ENCODE measurements around the gene PHACTR3. TPM values are rescaled to one million over a fixed set of nuclear protein-coding genes. Genes with fewer than 3 reads are reported as not detected.

PHACTR3 gene
- total and polyA plus RNA-seq, 2 donors (not counting 1 experiment from before 2014, with no cell fraction given) = not detected

DNA sequence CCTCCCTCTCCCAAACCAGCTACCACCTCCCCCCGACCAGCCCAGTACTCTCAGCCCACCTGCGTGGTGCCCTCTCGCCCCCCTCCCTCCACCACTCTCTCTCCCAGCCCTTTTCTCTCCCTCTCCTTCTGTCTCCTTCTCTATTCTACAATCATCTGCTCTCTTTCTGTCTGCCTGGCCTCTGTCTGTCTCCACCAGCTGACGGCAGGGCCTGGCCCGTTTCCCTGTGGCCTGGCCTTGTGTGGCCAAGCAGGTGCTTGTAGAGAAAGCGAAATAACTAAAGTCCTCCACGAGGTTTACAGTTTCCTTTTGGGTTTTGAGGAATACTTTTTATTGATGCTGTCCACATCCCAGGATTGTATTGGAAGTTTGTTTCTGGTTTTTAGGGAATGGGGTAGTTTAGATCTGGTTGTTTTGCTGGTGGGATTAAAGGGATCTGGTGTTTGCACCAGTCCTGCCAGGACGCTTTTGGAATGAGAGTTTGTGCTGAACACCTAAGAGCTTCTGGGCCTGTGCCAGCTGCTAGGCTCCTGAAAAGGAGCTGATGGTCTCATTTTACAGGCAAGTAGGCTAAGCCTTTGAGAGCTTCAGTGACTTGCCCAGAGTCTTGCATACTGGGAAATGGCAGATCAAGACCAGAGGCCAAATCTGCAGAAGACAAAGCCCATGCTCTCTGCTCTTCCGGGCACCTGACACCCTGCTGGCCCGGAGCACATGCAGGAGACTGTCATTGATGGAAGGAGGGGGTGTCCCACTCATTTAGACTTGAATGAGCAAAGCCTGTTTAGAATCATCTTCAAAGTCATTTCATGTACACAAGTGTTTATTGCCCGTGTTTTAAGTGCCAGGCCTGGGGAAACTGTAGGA is 167.4 kb downstream of the PHACTR3 start:
- DNase-seq (ENCODE audit: low read depth in 2 of 2) = no peak
- no peaks in the 10 kb centered on the region for H4K20me1 ChIP-seq (ENCODE audit: control insufficient read depth, extremely low read depth, insufficient read depth, low read length)
- H3K4me1 ChIP-seq (ENCODE audit: control insufficient read depth, extremely low read depth, insufficient read depth, low read length) = no peaks in the 10 kb centered on the region
- no peaks in the 10 kb centered on the region for H3K79me2 ChIP-seq (ENCODE audit: control insufficient read depth, insufficient read depth, low read length)
- no peak overlapping the region for H3K9ac ChIP-seq (ENCODE audit: insufficient read depth, low read length)
- TF ChIP-seq EZH2 (IDR thresholded peaks at IDR 0.05; ENCODE audit: low read length, missing control alignments) = no peak
- TF ChIP-seq, protein P1, sequence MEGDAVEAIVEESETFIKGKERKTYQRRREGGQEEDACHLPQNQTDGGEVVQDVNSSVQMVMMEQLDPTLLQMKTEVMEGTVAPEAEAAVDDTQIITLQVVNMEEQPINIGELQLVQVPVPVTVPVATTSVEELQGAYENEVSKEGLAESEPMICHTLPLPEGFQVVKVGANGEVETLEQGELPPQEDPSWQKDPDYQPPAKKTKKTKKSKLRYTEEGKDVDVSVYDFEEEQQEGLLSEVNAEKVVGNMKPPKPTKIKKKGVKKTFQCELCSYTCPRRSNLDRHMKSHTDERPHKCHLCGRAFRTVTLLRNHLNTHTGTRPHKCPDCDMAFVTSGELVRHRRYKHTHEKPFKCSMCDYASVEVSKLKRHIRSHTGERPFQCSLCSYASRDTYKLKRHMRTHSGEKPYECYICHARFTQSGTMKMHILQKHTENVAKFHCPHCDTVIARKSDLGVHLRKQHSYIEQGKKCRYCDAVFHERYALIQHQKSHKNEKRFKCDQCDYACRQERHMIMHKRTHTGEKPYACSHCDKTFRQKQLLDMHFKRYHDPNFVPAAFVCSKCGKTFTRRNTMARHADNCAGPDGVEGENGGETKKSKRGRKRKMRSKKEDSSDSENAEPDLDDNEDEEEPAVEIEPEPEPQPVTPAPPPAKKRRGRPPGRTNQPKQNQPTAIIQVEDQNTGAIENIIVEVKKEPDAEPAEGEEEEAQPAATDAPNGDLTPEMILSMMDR (conservative IDR thresholded peaks at IDR 0.05 in 1 of 2, IDR thresholded peaks at IDR 0.05 in 1 of 2; ENCODE audit: low read depth in 1 of 2, low read length in 2 of 2) = no peak
- H2AFZ ChIP-seq (ENCODE audit: low read length) = no peak overlapping the region
- H3K9me3 ChIP-seq (ENCODE audit: control insufficient read depth, insufficient read depth, low read depth, low read length) = no peaks in the 10 kb centered on the region
- H3K4me2 ChIP-seq (ENCODE audit: extremely low read depth, insufficient read depth, low read length) = no peak overlapping the region
- no peak overlapping the region for H3K4me3 ChIP-seq (replicated peaks in 1 of 4; ENCODE audit: control extremely low read depth in 1 of 4, insufficient read depth in 1 of 4, low read depth in 3 of 4, low read length in 4 of 4)
- no peak overlapping the region for H3K27ac ChIP-seq (ENCODE audit: insufficient read depth, low read length)
- H3K27me3 ChIP-seq (ENCODE audit: control insufficient read depth, insufficient read depth, low read length) = no peaks in the 10 kb centered on the region
- no peaks in the 10 kb centered on the region for H3K36me3 ChIP-seq (ENCODE audit: control insufficient read depth, insufficient read depth, low read length)

DNA sequence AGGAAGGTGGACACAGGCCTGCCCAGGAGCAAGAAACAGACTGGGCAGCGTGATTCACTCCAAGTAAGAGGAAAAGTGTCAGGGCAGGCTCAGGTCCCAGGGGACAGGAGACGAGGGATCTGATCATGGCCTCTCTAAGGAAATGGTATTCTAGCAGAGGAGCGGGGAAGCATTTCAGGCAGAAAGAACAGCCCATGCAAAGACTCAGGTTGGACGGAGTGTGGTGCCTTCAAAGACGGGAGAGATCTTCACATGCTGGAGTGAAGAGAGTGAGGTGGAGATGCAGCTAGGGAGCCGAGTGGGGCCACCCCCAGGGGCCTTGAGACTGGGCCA is 168.0 kb downstream of the PHACTR3 start:
- Histone ChIP-seq H3K4me1 (ENCODE audit: control insufficient read depth, extremely low read depth, insufficient read depth, low read length) (no peaks in the 10 kb centered on the region), H2AFZ (ENCODE audit: low read length) (no peak overlapping the region), H3K79me2 (ENCODE audit: control insufficient read depth, insufficient read depth, low read length) (no peaks in the 10 kb centered on the region), H3K9ac (ENCODE audit: insufficient read depth, low read length) (no peak overlapping the region), H3K4me3 (replicated peaks in 1 of 4; ENCODE audit: control extremely low read depth in 1 of 4, insufficient read depth in 1 of 4, low read depth in 3 of 4, low read length in 4 of 4) (no peak overlapping the region), H4K20me1 (ENCODE audit: control insufficient read depth, extremely low read depth, insufficient read depth, low read length) (no peaks in the 10 kb centered on the region), H3K4me2 (ENCODE audit: extremely low read depth, insufficient read depth, low read length) (no peak overlapping the region), H3K27ac (ENCODE audit: insufficient read depth, low read length) (no peak overlapping the region), H3K36me3 (ENCODE audit: control insufficient read depth, insufficient read depth, low read length) (no peaks in the 10 kb centered on the region), H3K9me3 (ENCODE audit: control insufficient read depth, insufficient read depth, low read depth, low read length) (no peaks in the 10 kb centered on the region), H3K27me3 (ENCODE audit: control insufficient read depth, insufficient read depth, low read length) (no peaks in the 10 kb centered on the region)
- TF ChIP-seq, protein P1 (conservative IDR thresholded peaks at IDR 0.05 in 1 of 2, IDR thresholded peaks at IDR 0.05 in 1 of 2; ENCODE audit: low read depth in 1 of 2, low read length in 2 of 2) = no peak
- TF ChIP-seq EZH2 (IDR thresholded peaks at IDR 0.05; ENCODE audit: low read length, missing control alignments) = no peak
- DNase-seq (ENCODE audit: low read depth in 2 of 2) = no peak

DNA sequence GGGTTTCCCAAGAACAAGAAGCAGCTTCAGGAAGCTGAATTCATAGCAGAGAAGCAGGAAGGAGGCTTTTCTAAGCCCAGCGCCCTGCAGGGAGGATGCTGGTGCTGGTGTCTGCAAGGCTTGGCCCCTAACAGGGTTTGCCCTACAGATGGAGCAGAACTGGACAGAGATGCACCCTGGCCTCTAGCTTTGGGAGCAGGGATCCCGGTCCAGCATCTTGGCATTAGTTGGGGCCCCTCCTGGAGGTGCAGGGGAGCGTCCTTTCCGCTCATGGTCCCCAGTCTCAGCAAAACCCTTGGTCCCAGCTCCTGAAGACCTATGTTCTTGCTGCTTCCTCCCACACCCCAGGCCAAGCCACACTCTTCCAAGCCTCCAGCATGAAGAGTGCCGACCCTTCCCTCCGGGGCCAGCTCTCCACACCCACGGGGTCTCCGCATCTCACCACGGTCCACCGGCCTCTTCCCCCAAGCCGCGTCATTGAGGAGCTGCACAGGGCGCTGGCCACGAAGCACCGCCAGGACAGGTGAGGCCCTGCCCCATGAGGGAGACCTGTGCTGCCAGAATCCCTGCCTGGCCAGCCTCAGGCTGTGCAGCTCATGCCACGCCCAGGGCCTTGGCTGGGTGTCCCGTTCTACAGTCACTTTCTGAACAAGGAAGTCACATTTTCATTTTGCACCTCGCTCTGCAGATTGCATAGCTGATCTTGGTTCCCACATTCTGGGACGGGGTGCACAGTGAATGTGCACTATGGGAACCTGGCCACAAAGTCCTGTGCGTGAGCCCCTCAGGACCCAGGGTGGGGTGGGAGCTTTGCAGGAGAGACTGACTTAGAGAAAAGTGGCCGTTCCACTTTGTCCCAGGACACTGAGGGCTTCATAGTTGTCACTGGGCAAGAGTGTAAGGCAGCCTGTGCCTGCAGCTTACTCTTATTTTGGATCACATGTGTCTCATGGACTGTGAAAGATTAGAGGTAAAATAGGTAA is 168.9 kb downstream of the PHACTR3 start:
- Histone ChIP-seq H3K79me2 (ENCODE audit: control insufficient read depth, insufficient read depth, low read length) (no peaks in the 10 kb centered on the region), H3K9ac (ENCODE audit: insufficient read depth, low read length) (no peak overlapping the region), H3K27me3 (ENCODE audit: control insufficient read depth, insufficient read depth, low read length) (no peaks in the 10 kb centered on the region), H4K20me1 (ENCODE audit: control insufficient read depth, extremely low read depth, insufficient read depth, low read length) (no peaks in the 10 kb centered on the region), H2AFZ (ENCODE audit: low read length) (no peak overlapping the region), H3K4me1 (ENCODE audit: control insufficient read depth, extremely low read depth, insufficient read depth, low read length) (no peaks in the 10 kb centered on the region), H3K9me3 (ENCODE audit: control insufficient read depth, insufficient read depth, low read depth, low read length) (no peaks in the 10 kb centered on the region), H3K4me2 (ENCODE audit: extremely low read depth, insufficient read depth, low read length) (no peak overlapping the region), H3K27ac (ENCODE audit: insufficient read depth, low read length) (no peak overlapping the region), H3K4me3 (replicated peaks in 1 of 4; ENCODE audit: control extremely low read depth in 1 of 4, insufficient read depth in 1 of 4, low read depth in 3 of 4, low read length in 4 of 4) (no peak overlapping the region), H3K36me3 (ENCODE audit: control insufficient read depth, insufficient read depth, low read length) (no peaks in the 10 kb centered on the region)
- no peak for TF ChIP-seq EZH2 (IDR thresholded peaks at IDR 0.05; ENCODE audit: low read length, missing control alignments)
- TF ChIP-seq, protein P1 (conservative IDR thresholded peaks at IDR 0.05 in 1 of 2, IDR thresholded peaks at IDR 0.05 in 1 of 2; ENCODE audit: low read depth in 1 of 2, low read length in 2 of 2) = no peak
- no peak for DNase-seq (ENCODE audit: low read depth in 2 of 2)
